ENCODE results near the gene MID1.

The MID1 gene

DNA sequence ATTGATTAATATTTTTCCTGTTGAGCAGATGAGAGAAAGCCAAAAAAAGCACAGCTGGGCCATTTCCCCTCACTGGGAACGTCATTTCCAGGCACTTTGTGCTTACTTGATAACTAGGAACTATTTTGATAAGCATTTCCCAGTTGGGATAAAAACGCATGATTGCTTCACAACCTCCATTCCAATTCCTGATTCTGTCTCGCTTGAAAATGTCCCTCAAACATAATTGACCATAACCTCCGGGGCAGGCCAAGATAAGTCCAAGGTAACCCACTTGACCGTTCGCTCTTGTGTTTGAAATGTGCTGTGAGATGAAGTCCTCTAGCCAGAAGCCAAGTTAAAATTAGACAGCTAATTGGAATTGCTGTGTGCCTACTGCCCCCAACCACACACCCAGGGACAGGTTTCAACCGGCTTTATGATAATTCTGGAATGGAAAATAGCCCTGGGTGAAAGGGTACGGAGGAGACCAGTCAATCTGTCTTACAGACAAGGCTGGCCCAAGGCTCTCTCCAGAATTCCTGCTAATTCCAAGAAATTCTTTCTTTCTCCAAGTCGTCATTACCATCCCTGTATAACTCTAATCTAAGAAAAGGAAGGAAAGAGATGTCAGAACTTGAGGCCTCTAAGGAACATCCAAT is 137.1 kb downstream of the MID1 start:
- in situ Hi-C loops (cut with HindIII; ENCODE audit: low pct_unique_long_range_greater_than_20kb, low sequenced_read_pairs), result no loop called here
- no peak for TF ChIP-seq JUND (IDR thresholded peaks at IDR 0.05; ENCODE audit: low read depth)
- no peak for DNase-seq (ENCODE audit: low read depth in 1 of 2, low spot score in 1 of 2)

DNA sequence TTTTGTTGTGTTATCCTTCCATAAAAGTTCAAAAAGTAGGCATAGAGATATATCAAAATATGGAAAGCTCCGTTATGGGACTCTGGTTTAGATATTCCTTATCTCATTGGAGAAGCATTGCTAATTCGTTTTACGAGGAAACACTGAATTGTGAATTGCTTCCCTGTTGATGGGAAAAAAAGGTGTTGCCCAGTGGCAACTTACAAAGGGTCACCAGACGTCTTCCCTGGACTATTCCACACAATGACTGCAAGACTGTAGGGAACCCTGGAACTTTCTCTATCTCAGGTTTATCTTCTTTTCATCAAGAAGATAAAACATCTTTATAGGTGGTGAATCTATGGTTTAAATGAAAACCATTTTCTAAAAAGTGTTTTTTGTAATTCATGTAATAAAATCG is 137.7 kb downstream of the MID1 start:
- in situ Hi-C loops (cut with HindIII; ENCODE audit: low pct_unique_long_range_greater_than_20kb, low sequenced_read_pairs), result no loop called here
- no peak for DNase-seq (ENCODE audit: low read depth in 1 of 2, low spot score in 1 of 2)
- no peak for TF ChIP-seq JUND (IDR thresholded peaks at IDR 0.05; ENCODE audit: low read depth)

DNA sequence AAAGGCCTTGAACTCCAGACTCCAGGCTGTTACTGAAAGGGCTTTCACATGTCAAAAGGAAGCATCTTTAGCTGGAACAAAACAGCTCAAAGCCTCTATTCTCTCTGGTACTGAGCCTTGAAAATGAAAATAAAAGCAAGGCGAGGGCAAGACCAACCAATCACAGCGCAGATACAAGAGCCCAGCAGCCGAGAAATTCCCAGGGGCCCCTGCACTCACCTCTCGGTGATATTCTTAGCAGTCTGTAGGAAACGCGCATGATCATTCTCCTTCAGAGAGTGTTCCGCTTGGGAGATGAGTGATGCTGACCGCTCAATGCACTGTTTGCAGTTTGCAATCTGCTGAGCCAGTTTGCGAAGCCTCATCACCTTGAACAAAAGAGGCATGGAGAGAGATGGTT is 138.1 kb downstream of the MID1 start:
- TF ChIP-seq JUND (IDR thresholded peaks at IDR 0.05; ENCODE audit: low read depth), result no peak
- in situ Hi-C loops (cut with HindIII; ENCODE audit: low pct_unique_long_range_greater_than_20kb, low sequenced_read_pairs), result no loop called here
- DNase-seq (ENCODE audit: low read depth in 1 of 2, low spot score in 1 of 2), result no peak

DNA sequence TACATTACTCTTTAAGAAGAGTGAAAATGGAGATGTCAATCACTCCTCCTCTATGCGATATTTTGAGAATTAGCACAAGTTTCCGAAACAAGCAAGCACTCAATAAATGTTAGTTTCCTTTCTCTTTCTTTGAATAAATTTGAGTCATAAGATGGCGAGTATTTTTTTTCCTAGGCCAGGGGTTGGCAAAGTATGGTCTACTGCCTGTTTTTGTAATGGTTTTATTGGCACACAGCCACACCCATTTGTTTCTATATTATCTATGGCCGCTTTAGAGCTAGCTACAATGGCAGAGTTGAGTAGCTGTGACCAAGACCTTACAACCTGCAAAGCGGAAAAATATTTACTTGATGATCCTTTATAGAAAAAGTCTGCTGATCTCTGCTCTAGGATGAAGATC is 139.5 kb downstream of the MID1 start:
- in situ Hi-C loops (cut with HindIII; ENCODE audit: low pct_unique_long_range_greater_than_20kb, low sequenced_read_pairs), result no loop called here
- no peak for DNase-seq (ENCODE audit: low read depth in 1 of 2, low spot score in 1 of 2)
- TF ChIP-seq JUND (IDR thresholded peaks at IDR 0.05; ENCODE audit: low read depth), result no peak

DNA sequence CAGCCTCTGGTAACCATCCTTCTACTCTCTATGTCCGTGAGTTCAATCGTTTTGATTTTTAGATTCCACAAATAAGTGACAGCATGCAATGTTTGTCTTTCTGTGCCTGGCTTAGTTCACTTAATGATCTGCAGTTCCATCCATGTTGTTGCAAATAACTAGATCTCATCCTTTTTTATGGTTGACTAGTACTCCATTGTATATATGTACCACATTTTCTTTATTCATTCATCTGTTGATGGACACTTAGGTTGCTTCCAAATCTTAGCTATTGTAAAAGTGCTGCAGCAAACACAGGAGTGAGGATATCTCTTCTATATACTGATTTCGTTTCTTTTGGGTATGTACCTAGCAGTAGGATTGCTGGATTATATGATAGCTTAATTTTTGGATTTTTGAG is 140.9 kb downstream of the MID1 start:
- no peak for DNase-seq (ENCODE audit: low read depth in 1 of 2, low spot score in 1 of 2)
- TF ChIP-seq JUND (IDR thresholded peaks at IDR 0.05; ENCODE audit: low read depth), result no peak
- in situ Hi-C loops (cut with HindIII; ENCODE audit: low pct_unique_long_range_greater_than_20kb, low sequenced_read_pairs), result no loop called here

DNA sequence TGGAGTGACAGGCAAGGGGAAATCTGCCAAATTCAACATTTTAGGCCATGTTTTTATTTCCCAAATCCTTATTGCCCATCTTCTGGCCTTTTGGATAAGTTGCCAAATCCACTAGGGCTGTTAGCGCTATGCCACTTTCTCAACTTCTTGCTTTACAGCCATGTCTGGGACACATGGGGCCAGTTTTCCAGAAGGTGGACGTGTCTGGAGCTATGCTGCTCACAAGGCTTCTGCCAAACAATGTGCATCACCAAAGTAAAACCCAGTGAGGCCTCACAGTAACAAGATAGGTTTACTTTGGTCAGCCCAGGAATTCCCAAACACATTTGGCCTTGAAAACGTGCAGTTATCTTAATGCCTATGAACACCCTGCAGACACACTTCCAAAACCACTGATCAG is 142.9 kb downstream of the MID1 start:
- no peak for TF ChIP-seq JUND (IDR thresholded peaks at IDR 0.05; ENCODE audit: low read depth)
- in situ Hi-C loops (cut with HindIII; ENCODE audit: low pct_unique_long_range_greater_than_20kb, low sequenced_read_pairs), result no loop called here
- DNase-seq (ENCODE audit: low read depth in 1 of 2, low spot score in 1 of 2), result no peak

DNA sequence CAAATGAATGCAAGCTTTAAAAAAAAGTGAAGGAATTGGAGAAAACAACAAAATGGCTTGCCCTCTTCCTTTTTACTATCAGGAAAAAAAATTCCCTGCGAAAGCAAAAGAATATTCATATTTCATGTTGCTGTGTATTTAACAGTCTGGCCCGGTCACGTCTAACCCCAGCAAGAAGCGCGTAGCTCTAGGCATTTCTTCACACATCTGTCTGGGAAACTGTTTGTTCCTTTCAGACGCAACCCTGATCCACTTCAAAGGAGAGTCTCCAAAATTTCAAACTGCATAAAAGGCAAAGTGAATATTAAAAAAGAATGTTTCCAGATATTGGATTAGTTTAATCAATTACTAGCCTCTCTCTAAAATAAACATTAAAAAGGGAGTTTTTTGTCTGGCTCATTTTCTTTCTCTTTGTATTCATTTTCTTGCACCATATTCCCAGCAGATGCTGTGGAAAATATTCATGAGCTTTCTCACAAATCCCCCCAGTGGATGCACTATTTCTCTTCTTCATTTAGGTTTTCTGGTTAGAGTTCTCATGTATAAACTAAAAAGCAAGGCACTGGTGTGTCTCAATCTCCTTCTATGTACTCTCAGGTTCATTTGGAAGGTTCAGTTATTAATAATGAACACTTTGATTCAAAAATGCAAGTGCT is 145.3 kb downstream of the MID1 start:
- DNase-seq (ENCODE audit: low read depth in 1 of 2, low spot score in 1 of 2), result no peak
- in situ Hi-C loops (cut with HindIII; ENCODE audit: low pct_unique_long_range_greater_than_20kb, low sequenced_read_pairs), result no loop called here
- no peak for TF ChIP-seq JUND (IDR thresholded peaks at IDR 0.05; ENCODE audit: low read depth)

DNA sequence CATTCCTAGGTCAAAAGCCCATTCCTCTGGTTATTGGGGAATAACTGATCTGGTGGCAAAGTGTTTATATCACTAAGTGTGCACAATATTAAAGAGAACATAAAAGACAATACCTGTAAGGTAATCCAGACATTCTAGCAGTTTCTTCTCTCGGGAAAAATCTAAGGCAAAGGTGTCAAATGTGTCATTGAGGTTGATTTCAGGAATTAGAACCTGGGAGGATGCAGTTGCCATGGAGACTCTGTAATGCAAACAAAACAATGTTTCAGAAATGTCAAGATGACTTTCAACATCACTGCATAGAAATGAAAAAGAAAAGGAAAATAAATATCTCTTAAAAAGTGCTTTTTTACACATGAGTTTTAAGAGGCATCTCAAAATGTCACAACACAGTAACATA is 145.9 kb downstream of the MID1 start:
- no peak for TF ChIP-seq JUND (IDR thresholded peaks at IDR 0.05; ENCODE audit: low read depth)
- DNase-seq (ENCODE audit: low read depth in 1 of 2, low spot score in 1 of 2), result no peak
- in situ Hi-C loops (cut with HindIII; ENCODE audit: low pct_unique_long_range_greater_than_20kb, low sequenced_read_pairs), result no loop called here

DNA sequence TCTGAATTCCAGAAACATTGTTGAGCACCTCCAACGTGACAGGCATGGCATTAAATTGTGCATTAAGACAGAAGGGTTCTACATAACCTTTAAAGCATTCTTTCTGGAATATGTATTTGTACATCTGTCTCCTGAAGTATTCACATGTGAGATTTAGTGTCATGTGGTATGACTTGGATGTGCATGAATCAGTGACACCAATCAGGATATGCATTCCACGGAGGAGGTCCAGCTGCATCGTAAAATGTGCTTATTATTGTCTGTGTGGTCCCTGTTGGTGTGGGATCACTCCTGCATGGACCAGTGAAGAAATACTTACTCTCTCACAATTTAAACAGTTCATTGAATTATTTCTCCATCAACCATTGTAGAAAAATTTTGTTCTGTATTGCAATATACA is 149.0 kb downstream of the MID1 start:
- DNase-seq (ENCODE audit: low read depth in 1 of 2, low spot score in 1 of 2), result no peak
- no peak for TF ChIP-seq JUND (IDR thresholded peaks at IDR 0.05; ENCODE audit: low read depth)
- in situ Hi-C loops (cut with HindIII; ENCODE audit: low pct_unique_long_range_greater_than_20kb, low sequenced_read_pairs), result no loop called here

DNA sequence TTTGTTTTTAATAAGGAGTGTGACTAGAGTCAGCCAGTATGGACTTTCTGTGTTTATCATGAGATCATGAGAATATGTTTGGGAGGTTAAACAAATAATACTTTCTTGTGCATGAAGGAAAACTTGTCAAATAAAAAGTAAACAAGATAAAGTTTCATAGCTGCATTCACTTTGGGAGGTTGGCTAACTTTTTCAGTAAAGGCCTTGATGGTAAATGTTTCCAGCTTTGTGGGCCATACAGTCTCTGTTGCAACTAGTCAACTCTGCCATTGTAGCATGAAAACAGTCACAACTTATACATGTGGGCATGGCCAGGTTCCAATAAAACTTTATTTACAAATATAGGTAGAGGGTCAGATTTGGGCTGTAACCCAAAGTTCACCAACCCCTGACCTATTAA is 150.4 kb downstream of the MID1 start:
- in situ Hi-C loops (cut with HindIII; ENCODE audit: low pct_unique_long_range_greater_than_20kb, low sequenced_read_pairs), result no loop called here
- no peak for DNase-seq (ENCODE audit: low read depth in 1 of 2, low spot score in 1 of 2)
- TF ChIP-seq JUND (IDR thresholded peaks at IDR 0.05; ENCODE audit: low read depth), result no peak

DNA sequence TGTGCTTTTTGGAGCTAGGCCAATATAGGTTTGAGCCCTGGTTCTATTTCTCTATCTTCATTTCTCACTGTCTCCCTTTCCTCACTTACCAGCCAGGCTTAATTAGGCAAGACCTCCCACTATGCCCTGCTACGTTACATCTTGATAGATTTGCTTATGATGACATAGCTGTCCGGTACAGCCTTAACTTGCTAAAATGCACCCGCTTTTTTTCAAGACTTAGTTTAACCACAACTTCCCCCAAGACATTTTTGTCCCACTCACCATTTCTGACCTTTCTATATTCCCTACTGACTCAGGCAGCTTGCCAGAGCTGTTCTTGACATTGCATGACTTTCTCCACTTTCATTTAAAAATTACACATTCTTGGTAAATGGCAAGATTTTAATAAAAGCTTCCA is 152.6 kb downstream of the MID1 start:
- in situ Hi-C loops (cut with HindIII; ENCODE audit: low pct_unique_long_range_greater_than_20kb, low sequenced_read_pairs), result no loop called here
- DNase-seq (ENCODE audit: low read depth in 1 of 2, low spot score in 1 of 2), result no peak
- TF ChIP-seq JUND (IDR thresholded peaks at IDR 0.05; ENCODE audit: low read depth), result no peak

DNA sequence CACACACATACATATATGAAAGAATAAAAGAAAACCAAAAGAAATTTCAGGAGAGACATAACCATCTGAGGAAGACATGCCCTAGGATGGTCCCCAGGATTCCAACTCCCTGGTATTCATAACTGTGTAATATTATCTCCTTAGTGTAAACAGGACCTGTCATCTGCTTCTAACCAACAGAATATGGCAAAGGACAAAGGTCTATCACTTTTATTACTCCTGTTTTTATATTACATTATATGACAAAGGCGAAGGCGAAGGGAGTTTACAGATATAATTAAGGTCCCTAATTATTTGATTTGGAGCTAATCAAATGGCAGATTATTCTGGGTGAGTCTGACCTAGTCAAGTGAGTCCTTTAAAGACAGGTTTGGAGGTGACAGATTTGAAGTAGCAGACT is 155.1 kb downstream of the MID1 start:
- no peak for TF ChIP-seq JUND (IDR thresholded peaks at IDR 0.05; ENCODE audit: low read depth)
- no peak for DNase-seq (ENCODE audit: low read depth in 1 of 2, low spot score in 1 of 2)
- in situ Hi-C loops (cut with HindIII; ENCODE audit: low pct_unique_long_range_greater_than_20kb, low sequenced_read_pairs), result no loop called here

DNA sequence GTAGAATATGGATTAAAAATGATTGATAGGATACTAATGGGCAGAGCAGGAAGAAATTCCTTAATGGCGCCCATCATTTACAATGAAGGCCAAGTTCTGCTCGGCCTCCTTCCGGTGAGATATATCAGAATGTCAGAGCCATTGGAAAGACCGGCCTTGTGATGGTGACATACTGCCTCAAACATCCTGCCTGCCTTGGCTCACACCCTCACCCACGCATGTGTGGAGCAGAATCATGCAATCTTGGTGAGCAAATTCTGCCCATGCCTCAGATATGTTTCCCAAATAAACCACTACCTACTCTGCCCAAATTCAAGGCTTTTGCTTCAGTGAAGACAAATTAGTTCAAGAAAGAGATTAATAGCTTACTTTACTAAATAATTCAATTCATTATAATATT is 163.3 kb downstream of the MID1 start:
- no peak for DNase-seq (ENCODE audit: low read depth in 1 of 2, low spot score in 1 of 2)
- TF ChIP-seq JUND (IDR thresholded peaks at IDR 0.05; ENCODE audit: low read depth), result no peak
- in situ Hi-C loops (cut with HindIII; ENCODE audit: low pct_unique_long_range_greater_than_20kb, low sequenced_read_pairs), result no loop called here

DNA sequence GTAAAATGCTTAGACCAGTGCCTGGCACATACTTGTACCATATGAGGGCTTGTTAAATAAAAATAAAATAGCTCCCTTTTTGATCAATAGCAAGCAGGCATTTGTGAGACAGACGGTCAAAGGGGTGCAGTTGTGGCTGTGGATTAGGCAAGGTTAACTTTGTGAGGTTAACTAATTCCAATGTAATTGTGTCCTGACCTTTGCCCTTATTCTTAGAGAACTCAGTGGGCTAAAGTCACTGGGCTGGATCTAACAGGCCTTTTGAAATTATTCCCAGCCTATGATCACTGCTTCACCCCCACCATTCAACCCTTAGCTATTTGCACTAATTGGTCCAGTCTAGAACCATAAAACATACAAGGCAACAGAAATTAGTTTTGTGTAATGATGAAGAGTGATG is 166.4 kb downstream of the MID1 start:
- in situ Hi-C loops (cut with HindIII; ENCODE audit: low pct_unique_long_range_greater_than_20kb, low sequenced_read_pairs), result no loop called here
- DNase-seq (ENCODE audit: low read depth in 1 of 2, low spot score in 1 of 2), result no peak
- no peak for TF ChIP-seq JUND (IDR thresholded peaks at IDR 0.05; ENCODE audit: low read depth)

Measured in T47D (cell line).